Activated CD8-positive, alpha-beta memory T cell treated with anti-CD3 and anti-CD28 coated beads for 24 hours (primary cell): ENCODE measurements around the gene TM4SF20.

Experiments used
- DNase-seq: peaks from one replicate; pipeline ENCODE4 v3.0.0-alpha.2; 2020

Gene TM4SF20, protein sequence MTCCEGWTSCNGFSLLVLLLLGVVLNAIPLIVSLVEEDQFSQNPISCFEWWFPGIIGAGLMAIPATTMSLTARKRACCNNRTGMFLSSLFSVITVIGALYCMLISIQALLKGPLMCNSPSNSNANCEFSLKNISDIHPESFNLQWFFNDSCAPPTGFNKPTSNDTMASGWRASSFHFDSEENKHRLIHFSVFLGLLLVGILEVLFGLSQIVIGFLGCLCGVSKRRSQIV

DNA sequence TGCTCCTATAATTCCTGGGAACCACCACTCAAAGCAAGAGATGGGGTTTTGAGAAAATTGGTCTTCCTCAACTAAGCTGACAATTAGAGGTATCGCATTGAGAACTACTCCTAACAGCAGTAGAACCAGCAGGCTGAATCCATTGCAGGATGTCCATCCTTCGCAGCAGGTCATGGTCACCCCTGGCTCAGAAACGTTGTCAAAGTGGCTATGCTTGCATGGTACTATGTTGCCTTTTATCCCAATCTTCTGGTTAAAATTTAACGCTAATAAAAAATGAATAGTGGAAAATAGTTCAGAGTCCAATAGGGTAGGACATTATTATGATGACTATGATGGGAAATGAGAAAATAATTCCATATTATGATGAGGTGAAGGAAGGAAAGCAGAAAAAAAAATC lies at the start of gene TM4SF20:
TSS of gene TM4SF20 (minus strand) at position 212 of the 400 bp plus-strand sequence. CDS start at position 174, 38 bp downstream.
- DNase-seq: no peak

DNA sequence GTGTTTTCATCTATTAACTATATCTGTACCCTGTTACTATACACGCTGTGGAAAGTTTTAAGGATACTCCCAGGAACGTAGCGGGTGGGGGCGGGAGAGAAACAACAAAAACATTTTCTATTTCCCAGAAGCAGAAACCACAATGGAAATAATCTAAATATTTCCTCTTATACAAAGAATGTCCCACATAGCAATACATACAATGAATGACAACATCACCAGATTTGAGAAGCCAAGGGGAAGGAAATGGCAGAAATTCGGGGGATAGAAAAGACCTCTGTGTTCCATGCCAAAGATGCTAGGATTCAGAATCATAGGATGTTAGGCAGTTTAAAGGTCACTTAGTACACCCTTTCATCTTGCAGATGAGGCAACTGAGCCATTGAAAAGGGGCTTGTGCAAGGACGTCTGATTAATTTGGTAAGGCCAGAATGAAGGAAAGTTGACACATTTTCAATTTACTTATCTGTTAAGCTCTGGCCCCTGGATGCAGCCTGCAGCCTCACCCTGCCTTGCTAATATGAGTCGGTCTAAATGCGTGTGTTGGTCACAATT lies 49.7 kb upstream of the TM4SF20 start:
- no peak for DNase-seq

DNA sequence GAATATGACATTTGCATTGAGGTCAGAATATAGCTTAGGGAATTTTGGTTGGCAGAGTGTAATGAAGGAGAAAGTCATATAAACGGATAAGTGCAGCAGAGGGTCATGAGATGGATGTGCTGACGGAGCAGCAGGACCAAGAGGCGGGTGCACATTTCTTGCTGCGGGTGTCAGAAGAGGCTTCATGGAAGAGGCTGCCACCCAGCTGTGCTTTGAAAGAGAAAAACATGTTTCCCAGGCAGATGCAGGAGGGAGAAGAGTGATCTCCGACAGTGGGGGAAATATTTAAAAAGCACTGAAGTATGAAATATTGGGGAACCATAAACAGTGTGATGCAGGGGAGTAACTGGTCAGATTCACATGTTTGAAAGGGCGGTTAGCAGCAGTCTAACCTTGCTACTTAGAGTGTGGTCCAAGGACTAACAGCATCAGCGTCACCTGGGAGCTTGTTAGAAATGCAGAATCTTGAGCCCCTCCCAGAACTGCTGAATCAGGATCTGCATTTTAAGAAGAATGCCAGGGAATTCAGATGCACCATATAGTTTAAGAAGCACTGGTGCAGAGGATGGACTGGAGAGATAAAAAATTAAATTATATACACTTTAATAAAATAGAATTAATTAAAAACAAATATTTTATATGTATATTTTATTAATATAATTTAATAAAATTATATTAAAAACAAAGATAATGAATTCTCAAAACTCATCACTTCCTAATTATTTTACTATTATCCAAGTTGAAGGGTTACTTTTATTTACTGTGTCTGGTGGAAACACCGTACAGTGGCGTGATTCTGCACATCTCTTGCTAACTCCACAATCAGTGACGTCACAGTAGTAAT lies 44.8 kb upstream of the TM4SF20 start:
- DNase-seq: no peak

DNA sequence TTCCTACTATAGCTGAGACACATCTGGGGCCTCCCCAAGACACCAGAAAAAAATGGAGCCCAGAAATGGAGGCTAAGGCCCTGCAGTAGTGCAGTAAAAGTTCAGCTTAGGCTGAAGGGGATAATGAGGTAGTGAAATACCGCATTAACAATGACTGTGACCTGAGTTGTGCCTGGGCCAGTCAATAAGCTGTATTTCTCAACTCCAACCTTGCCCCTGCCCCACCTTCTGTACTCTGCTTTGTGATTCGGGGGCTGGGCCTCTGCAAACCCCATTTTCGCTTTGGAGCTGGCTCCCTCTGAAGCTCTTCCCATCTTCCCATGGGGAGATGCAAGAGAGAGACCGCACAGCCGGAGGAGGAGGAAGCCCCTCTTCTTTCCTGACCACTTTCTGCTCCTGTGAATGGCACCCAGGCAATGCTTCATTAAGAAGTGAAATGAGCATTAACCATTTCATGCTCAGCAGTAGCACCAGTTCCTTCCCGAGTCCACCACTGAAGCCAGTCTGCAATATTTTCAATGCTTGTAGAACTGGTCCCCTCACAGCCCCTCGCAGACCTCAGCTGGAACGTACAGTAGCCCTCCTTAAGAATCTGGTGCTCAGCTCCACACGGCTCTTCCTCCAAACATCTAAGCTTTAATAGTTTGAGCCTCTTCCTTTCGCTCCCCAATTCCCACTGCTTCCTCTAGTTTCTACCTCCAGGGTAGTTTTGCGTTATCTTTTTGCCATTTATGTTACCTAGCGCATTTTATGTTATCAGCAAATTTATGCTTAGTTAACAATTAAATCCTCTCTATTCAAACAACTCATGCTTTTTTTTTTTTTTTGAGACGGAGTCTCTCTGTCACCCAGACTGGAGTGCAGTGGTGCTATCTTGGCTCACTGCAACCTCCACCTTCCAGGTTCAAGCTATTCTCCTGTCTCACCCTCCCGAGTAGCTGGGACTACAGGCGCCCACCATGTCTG lies 41.3 kb upstream of the TM4SF20 start:
- no peak for DNase-seq

DNA sequence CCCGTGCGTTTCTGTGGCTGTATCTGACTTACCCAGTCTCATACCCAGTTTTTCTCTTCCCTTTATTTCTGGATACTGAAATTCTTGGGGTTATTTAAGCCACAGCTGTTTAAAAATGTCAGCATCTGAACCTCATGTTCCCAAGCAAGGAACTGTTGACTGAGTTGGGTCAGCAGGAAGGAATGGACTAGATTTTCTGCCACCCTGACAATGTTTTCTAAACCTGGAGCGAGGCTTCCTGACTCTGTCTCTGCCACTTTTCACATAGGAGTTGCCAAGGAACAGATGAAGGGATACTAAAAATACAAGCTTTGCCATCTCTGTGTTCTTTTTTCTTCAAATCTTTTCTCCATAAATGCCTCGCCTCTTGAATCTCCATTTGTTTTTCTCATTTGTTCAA lies 37.6 kb upstream of the TM4SF20 start:
- no peak for DNase-seq

DNA sequence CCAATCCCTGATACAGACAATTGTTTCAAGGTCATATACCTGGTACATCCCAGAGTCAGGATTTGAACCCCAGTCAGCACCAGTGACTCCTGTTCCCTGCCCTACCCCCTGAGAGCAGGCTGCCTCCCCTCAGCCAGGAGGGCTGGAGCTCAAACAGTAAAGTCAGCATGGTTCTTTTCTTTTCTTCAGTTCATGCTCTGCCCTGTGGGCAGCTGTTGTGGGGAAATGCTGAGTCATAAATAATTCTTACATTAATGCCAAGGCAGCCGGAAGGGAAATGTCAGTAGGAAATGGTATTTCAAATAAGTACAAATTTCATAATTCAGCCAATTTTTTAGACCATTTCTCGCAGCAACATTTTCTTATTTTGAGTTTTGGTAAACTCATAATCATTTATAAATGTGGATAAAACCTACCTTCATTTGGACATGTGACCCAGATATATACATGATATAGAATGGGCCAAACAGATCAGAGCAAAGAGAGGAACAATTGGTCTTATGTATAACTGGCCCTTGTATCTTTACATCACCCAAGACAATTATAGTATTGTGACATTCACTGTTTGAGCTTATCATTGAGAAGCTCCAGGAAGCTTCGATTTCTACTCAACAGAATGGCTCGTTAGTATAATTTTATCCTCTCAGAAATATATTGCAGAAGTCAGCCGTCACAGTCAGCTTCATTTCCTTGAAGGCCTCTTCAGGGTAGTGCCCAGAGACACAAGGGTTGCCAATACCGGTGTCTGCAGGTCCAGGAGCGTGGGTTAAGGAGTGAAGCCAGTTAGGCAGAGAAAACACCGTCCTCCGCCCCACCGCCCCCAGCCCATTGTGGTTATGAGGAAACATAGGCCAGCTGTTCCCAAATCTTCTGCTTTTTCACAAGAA lies 36.7 kb upstream of the TM4SF20 start:
- no peak for DNase-seq

DNA sequence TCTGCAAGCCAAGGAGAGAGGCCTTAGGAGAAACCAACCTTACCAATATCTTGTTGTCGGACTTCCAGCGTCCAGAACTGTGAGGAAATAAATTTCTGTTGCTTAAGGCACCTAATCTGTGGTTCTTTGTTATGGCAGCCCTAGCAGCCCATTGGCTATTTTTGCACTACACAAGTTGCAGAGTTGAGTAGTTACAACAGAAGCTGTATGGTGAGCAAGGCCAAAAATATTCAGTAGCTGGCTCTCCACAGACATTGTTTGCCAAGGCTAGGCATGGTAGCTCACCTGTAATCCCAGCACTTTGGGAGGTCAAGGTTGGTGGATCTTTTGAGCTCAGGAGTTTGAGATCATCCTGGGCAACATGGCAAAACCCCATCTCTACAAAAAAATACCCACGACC lies 35.7 kb upstream of the TM4SF20 start:
- no peak for DNase-seq

DNA sequence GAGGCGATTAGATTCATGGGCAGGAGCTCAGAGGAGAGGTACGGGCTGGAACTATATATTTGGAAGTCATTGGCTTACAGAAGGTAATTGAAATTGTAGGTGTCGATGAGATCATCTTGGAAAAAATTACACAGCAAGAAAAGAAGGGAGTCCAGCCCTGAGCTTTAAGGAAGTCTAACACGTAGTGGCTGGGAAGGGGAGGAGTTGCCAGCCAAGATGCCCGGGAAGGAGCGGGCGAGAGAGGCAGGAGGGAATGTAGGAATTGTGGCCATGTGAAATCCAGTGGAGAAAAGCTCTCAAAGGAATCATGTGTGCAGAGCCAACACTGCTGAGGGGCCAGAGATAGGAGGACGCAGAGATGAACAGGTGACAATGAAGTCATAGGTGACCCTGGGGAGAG lies 34.3 kb upstream of the TM4SF20 start:
- DNase-seq: no peak

DNA sequence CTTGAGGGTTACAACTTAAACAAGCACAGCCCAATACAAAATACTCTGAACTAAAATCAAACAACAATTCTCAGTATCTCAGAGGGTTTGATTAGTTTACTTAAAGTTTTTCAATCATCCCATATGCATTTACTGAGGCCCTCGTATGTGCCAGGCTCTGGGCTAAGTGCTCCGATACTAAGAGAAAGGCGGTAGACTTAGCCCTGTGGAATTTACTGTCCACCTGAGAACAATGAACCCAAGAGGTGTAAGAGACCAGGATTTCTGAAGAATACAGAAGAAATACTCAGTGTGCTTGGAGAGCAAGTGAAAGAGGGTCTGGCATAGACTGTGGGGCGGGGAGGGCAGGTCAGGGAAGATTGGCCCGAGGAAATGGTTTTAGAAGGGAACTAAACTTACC lies 33.8 kb upstream of the TM4SF20 start:
- DNase-seq: no peak

DNA sequence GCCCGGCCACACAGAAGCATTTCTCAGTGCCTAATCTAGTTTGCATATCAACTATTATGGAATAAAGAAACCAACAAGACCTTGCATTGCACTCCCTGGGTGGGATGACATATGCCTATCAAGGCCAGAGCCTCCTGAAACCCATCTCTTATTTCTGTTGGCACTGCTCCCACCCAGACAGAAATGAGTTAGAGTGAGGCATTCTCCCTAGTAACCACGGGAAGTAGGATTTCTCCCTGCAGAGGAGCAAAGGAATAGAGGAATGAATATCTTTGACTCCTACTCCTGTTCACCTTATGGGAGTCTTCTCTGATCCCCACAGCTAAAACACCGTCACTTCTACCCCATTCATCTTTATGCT lies 32.9 kb upstream of the TM4SF20 start:
- no peak for DNase-seq

DNA sequence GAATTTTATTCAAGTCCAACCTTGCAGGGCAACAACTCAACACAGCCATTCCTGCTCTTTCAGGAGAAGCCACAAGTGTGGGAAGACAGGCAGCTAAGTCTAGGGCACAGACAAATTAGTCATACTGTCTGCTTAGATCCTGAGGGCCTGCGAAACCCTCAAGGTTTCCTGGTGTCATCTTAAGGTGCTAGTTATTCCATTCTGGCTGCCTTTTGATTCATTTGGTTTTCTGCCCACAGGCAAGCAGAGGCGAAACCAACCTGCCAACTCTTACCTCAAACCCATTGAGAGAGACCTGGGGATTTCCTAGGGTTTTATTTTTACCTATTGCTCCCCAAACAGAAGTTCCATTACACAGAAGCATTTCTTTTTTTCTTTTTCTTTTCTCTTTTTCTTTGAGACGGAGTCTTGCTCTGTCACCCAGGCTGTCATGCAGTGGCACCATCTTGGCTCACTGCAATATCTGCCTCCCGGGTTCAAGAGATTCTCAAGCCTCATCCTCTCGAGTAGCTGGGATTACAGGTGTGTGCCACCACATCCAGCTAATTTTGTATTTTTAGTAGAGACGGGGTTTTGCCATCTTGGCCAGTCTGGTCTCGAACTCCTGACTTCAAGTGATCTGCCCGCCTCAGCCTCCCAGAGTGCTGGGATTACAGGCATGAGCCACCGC lies 32.3 kb upstream of the TM4SF20 start:
- DNase-seq: peak; percentile 69

DNA sequence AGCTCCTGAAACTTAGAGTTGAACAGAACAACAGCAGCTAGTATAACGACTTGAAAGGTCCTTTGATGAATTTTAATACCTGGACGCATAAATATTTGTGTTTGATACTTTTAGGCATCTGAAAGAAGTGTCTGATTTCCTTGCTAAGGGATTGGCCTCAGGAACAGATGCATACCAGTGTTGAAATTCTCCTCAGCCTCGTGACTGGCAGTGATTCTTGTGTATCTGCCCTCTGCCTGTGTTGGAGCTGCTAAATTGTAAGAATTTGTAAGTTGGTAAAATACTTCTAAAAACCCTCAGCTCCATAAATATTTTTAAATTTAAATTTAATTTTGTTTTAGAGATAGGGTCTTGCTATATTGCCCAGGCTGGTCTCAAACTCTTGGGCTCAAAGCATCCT lies 31.1 kb upstream of the TM4SF20 start:
- no peak for DNase-seq

DNA sequence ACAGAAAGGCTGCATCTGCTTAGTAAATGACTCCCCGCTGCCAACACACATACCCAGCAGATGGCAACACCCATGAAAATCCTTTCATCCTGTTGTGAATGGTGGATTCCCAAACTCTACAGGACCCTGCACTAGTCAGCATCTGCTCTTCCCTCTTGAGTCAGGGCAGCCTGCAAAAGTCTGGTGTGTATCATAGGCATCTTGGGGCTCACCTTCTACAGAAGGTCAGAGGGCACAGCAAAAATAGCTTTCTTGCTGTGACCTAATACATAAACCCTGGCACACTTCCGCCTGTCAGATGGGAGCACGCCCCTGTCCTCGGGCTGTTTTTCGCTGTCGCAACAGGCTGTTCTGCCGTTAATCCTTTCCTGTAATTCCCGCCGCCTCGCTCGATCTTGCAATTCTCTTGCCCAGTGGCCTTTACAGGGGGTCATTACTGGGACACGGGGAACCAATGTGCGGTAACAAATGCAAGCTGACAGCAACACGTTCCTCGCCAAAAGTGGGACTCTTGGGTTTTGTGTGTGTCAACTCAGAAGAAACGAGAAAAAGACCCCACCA lies 28.6 kb upstream of the TM4SF20 start:
- no peak for DNase-seq

DNA sequence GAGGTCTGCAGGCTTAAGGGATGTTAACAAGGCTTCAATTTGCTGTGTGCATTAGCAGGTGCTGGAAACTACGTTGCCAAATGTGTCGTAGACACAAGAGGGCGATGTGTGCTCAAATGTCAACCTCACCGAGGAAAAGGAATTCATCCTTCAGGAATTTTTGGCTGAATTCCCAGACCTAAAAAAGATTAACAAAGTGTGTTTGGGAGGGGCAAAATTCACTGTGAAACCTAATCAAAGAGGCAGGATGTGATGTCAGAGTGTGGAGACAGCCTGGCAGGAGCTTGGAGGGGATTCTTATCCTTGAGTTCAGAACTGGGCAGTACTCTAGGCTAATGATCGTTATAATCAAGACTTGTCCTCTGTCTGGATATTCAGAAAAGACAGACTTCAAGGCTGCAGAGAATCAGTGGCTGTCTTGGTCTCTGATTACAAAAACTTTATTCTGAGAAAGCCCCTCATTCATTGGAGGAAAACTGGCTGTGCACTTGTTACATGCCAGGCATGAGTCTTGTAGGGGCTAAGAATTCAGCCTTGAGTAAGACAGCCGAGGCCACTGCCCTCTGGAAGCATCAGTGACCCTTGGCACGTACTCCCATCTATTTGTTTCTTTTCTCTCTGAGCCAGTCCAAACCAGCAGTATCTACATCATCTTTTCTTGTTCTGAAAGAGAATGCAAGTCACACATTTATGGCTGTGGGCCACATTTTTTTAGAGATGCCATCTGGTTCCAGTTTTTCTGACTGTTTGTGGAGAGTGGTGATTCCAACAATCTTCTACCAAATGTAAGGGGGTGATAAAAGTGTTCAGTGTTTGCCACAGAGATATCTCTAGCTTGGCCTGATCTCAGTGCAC lies 27.3 kb upstream of the TM4SF20 start:
- no peak for DNase-seq

DNA sequence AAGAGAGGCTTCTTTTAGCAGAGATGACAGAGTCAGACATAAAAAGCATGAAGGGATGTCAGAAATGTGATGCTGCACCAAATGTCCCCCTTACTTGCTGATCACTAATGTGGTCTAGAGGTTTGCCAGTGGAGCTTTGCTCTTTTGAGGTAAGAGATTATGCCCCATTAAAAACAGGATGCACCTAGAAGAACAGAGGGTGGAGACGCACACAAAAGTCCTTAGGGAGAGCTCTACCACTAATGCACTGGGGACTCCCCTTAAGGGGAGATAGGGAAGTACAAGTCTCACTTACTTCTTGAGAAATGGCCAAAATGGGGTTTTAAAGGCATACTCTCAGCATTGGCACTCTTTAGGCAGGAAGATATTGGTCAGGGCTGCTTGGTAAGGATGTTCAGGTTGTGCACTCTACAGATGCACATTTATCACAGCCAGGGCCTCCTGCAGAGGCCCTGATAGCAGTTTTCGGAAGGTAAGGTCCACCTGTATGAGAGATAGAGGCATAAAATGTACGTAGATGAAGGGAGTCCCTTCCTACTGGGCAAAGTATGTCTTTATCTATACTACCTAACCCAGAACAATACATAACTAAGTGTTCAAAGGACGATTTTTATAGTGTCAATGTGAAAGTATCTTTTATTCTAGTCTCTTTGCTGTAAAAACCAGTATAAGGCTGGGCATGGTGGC lies 25.6 kb upstream of the TM4SF20 start:
- DNase-seq: no peak

DNA sequence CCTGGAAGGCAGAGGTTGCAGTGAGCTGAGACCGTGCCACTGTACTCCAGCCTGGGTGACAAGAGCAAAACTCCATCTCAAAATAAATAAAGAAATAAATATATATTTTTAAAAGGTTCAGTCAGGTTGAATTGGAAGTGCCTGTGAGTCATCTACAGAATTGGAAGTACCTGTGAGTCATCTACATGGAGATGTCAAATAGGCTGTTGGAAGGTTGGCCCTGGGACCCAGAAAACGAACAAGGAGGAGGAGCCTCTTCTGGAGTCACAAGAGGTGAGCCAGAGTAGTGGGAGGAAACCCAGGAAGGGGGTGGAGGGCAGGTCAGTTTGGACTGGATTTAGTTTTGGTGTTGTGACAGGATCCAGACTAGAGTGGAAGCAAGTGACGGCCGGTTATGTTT lies 23.9 kb upstream of the TM4SF20 start:
- no peak for DNase-seq

DNA sequence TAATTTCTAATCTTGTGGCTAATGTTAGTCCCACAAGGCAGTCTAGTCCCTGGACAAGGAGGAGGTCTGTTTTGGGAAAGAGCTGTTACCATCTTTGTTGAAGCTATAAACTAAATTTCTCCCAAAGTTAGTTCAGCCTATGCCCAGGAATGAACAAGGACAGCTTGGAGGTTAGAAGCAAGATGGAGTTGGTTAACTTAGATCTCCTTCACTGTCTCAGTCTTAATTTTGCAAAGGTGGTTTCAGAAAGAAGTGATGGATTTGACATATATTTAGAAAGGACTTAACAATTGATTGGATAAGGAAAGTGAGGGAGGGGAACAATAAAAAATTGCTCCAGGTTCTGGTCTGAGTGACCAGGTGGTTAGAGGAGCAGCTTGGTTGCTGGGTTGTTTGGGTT lies 23.2 kb upstream of the TM4SF20 start:
- no peak for DNase-seq

DNA sequence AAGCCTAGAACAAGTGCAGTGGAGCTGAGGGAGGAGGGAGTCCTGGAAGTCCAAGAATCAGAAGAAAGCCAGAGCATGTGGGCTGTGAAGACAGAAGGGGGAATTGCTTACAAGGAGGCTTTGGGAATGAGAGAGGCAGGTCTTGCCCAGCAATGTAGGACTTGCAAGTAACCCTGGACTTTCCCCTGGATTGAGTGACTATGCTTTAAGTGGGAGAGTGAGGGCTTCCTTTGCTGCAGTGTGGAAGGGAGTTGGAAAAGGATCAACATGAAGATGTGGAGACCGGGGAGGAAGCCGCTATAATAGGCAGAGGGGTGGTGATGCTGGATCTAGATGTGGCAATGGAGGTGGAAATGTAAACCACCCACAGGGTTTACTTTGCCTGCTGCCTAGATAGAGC lies 22.4 kb upstream of the TM4SF20 start:
- DNase-seq: no peak
